ENCODE results near the gene CFAP45.

Gene CFAP45

GRCh38 chr1:159829822-159830465 is 70.0 kb downstream of the CFAP45 start:
- Histone ChIP-seq H3K4me3 (ENCODE audit: low read depth, low read length) (no peak overlapping the region), H3K9me3 (no peaks in the 10 kb centered on the region), H3K27me3 (no peaks in the 10 kb centered on the region), H3K36me3 (no peaks in the 10 kb centered on the region), H3K4me1 (no peaks in the 10 kb centered on the region; the same call in 1 of the 2 replicates)
- TF ChIP-seq CTCF (IDR thresholded peaks at IDR 0.05; ENCODE audit: low read depth, low read length) = no peak
- DNase-seq = peak; percentile 22

- no peaks in the 10 kb centered on the region for H3K9me3 ChIP-seq
- DNase-seq = peak; percentile 60
- H3K27me3 ChIP-seq = no peaks in the 10 kb centered on the region
- H3K36me3 ChIP-seq = no peaks in the 10 kb centered on the region
- TF ChIP-seq CTCF (IDR thresholded peaks at IDR 0.05; ENCODE audit: low read depth, low read length) = peak; percentile 70
- H3K4me1 ChIP-seq = no peaks in the 10 kb centered on the region; the same call in 1 of the 2 replicates
- no peak overlapping the region for H3K4me3 ChIP-seq (ENCODE audit: low read depth, low read length)
These were observed 70.7 kb downstream of the CFAP45 start for GRCh38 chr1:159829273-159829634.

GRCh38 chr1:159828581-159829272 is 71.2 kb downstream of the CFAP45 start:
- H3K4me3 ChIP-seq (ENCODE audit: low read depth, low read length) = no peak overlapping the region
- TF ChIP-seq CTCF (IDR thresholded peaks at IDR 0.05; ENCODE audit: low read depth, low read length) = no peak
- H3K4me1 ChIP-seq = no peaks in the 10 kb centered on the region; the same call in 1 of the 2 replicates
- no peaks in the 10 kb centered on the region for H3K27me3 ChIP-seq
- DNase-seq = no peak
- no peaks in the 10 kb centered on the region for H3K9me3 ChIP-seq
- no peaks in the 10 kb centered on the region for H3K36me3 ChIP-seq

- Histone ChIP-seq H3K4me1 (no peaks in the 10 kb centered on the region; the same call in 1 of the 2 replicates), H3K27me3 (no peaks in the 10 kb centered on the region), H3K36me3 (no peaks in the 10 kb centered on the region), H3K9me3 (no peaks in the 10 kb centered on the region), H3K4me3 (ENCODE audit: low read depth, low read length) (no peak overlapping the region)
- DNase-seq = no peak
- no peak for TF ChIP-seq CTCF (IDR thresholded peaks at IDR 0.05; ENCODE audit: low read depth, low read length)
These were observed 71.8 kb downstream of the CFAP45 start for GRCh38 chr1:159828176-159828575.

GRCh38 chr1:159827549-159827948 is 72.4 kb downstream of the CFAP45 start:
- Histone ChIP-seq H3K9me3 (no peaks in the 10 kb centered on the region), H3K4me3 (ENCODE audit: low read depth, low read length) (no peak overlapping the region), H3K36me3 (no peaks in the 10 kb centered on the region), H3K4me1 (no peaks in the 10 kb centered on the region; the same call in 1 of the 2 replicates), H3K27me3 (no peaks in the 10 kb centered on the region)
- DNase-seq = no peak
- no peak for TF ChIP-seq CTCF (IDR thresholded peaks at IDR 0.05; ENCODE audit: low read depth, low read length)

GRCh38 chr1:159827102-159827490 is 72.9 kb downstream of the CFAP45 start:
- DNase-seq = no peak
- Histone ChIP-seq H3K9me3 (no peaks in the 10 kb centered on the region), H3K27me3 (no peaks in the 10 kb centered on the region)

More at GRCh38 chr1:159827102-159827490, 72.9 kb downstream of the CFAP45 start:
- no peak for TF ChIP-seq CTCF (IDR thresholded peaks at IDR 0.05; ENCODE audit: low read depth, low read length)
- no peak overlapping the region for H3K4me3 ChIP-seq (ENCODE audit: low read depth, low read length)
- no peaks in the 10 kb centered on the region; the same call in 1 of the 2 replicates for H3K4me1 ChIP-seq
- no peaks in the 10 kb centered on the region for H3K36me3 ChIP-seq
